HepG2 (cell line): ENCODE data around the gene SLC6A16.

ENCODE experiments used
- BHLHE40 ChIP-seq: IDR thresholded peaks from 2 replicates; pipeline ENCODE4 v1.6.1; 2011; ENCODE audit warnings: low read length, improper control_type of control experiment
- CHD2 ChIP-seq: IDR thresholded peaks from 2 replicates; pipeline ENCODE4 v1.6.1; 2011; ENCODE audit warnings: low read depth, low read length, improper control_type of control experiment
- SIN3A ChIP-seq: IDR thresholded peaks from 2 replicates; pipeline ENCODE4 v1.6.1; 2011; ENCODE audit warnings: low read depth, mild to moderate bottlenecking, control low read depth, low read length, borderline replicate concordance
- USF2 ChIP-seq, 2 experiments: sonication (generic) in 1 of 2; formaldehyde crosslinking in 1 of 2; IDR thresholded peaks; 2 replicates each; pipeline versions ENCODE4 v1.5.1 to v1.6.1; 2011 to 2020; ENCODE audit warnings: borderline replicate concordance in 1 of 2, low read depth in 1 of 2, low read length in 1 of 2, mild to moderate bottlenecking in 1 of 2, missing genetic modification reagents in 1 of 2, moderate library complexity in 1 of 2
- ZNF180 ChIP-seq: sonication (generic); formaldehyde crosslinking; IDR thresholded peaks from 2 replicates; pipeline ENCODE4 v1.4.0; 2020; ENCODE audit warnings: low read depth, missing genetic modification reagents, borderline replicate concordance
- ZNF230 ChIP-seq: sonication (generic); formaldehyde crosslinking; IDR thresholded peaks from 2 replicates; pipeline ENCODE4 v1.4.0; 2020; ENCODE audit warnings: mild to moderate bottlenecking, missing genetic modification reagents

GRCh38 chr19:49290517-49290916 lies 34.5 kb downstream of the SLC6A16 start:
- TF ChIP-seq CHD2 (no peak), ZNF180 (CRISPR knock-in tag) (no peak), USF2 (IDR thresholded peaks at IDR 0.05; ENCODE audit: low read depth, low read length) (no peak), USF2 (CRISPR knock-in tag; IDR thresholded peaks at IDR 0.05; ENCODE audit: borderline replicate concordance) (no peak), BHLHE40 (no peak), SIN3A (no peak), ZNF230 (no peak)
